Measurements from ENCODE around the gene RARA.

- TF ChIP-seq ZNF138 (tag by site-specific recombination; IDR thresholded peaks at IDR 0.05; ENCODE audit: borderline replicate concordance) (no peak), ZBTB20 (tag by site-specific recombination; IDR thresholded peaks at IDR 0.05) (no peak), KLF1 (tag by site-specific recombination; IDR thresholded peaks at IDR 0.05) (no peak), RBAK (tag by site-specific recombination; IDR thresholded peaks at IDR 0.05) (no peak), ZNF837 (tag by site-specific recombination; IDR thresholded peaks at IDR 0.05) (no peak)
- TF ChIP-seq, protein P1, sequence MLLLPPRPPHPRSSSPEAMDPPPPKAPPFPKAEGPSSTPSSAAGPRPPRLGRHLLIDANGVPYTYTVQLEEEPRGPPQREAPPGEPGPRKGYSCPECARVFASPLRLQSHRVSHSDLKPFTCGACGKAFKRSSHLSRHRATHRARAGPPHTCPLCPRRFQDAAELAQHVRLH (tag by site-specific recombination; IDR thresholded peaks at IDR 0.05): no peak
- TF ChIP-seq, protein P2, sequence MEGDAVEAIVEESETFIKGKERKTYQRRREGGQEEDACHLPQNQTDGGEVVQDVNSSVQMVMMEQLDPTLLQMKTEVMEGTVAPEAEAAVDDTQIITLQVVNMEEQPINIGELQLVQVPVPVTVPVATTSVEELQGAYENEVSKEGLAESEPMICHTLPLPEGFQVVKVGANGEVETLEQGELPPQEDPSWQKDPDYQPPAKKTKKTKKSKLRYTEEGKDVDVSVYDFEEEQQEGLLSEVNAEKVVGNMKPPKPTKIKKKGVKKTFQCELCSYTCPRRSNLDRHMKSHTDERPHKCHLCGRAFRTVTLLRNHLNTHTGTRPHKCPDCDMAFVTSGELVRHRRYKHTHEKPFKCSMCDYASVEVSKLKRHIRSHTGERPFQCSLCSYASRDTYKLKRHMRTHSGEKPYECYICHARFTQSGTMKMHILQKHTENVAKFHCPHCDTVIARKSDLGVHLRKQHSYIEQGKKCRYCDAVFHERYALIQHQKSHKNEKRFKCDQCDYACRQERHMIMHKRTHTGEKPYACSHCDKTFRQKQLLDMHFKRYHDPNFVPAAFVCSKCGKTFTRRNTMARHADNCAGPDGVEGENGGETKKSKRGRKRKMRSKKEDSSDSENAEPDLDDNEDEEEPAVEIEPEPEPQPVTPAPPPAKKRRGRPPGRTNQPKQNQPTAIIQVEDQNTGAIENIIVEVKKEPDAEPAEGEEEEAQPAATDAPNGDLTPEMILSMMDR (tag by site-specific recombination; IDR thresholded peaks at IDR 0.05): no peak
- TF ChIP-seq, protein P3, sequence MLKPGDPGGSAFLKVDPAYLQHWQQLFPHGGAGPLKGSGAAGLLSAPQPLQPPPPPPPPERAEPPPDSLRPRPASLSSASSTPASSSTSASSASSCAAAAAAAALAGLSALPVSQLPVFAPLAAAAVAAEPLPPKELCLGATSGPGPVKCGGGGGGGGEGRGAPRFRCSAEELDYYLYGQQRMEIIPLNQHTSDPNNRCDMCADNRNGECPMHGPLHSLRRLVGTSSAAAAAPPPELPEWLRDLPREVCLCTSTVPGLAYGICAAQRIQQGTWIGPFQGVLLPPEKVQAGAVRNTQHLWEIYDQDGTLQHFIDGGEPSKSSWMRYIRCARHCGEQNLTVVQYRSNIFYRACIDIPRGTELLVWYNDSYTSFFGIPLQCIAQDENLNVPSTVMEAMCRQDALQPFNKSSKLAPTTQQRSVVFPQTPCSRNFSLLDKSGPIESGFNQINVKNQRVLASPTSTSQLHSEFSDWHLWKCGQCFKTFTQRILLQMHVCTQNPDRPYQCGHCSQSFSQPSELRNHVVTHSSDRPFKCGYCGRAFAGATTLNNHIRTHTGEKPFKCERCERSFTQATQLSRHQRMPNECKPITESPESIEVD (tag by site-specific recombination; IDR thresholded peaks at IDR 0.05): no peak
These were observed 55.9 kb downstream of the RARA start for GRCh38 chr17:40364906-40365305.
